Measurements from ENCODE around the gene LRRC7. TPM values are rescaled to one million over a fixed set of nuclear protein-coding genes. Genes with fewer than 3 reads are reported as not detected.
"Not testable (repeated sequence)": the region's sequence is repeated elsewhere in the genome, so short reads cannot be mapped to it uniquely, and the experiment has no call there.

The LRRC7 gene
- total RNA-seq, 2 experiments from 2014 or later: 0.14 TPM; not detected in 1

GRCh38 chr1:70044832-70045231 lies 477.1 kb downstream of the LRRC7 start:
- Mint-ChIP-seq H3K4me3 (no peak overlapping the region), H3K4me1 (no peaks in the 10 kb centered on the region), H3K27ac (no peak overlapping the region), H3K36me3 (no peaks in the 10 kb centered on the region), H3K9me3 (no peaks in the 10 kb centered on the region), H3K27me3 (peaks cover 4% of the 10 kb centered on the region)
- DNase-seq: no peak

GRCh38 chr1:70045581-70045980 lies 477.9 kb downstream of the LRRC7 start:
- not testable (repeated sequence) for H3K27ac Mint-ChIP-seq, H3K27me3 Mint-ChIP-seq, H3K4me1 Mint-ChIP-seq, DNase-seq, H3K9me3 Mint-ChIP-seq, H3K36me3 Mint-ChIP-seq, H3K4me3 Mint-ChIP-seq

- H3K27ac Mint-ChIP-seq: no peak overlapping the region
- no peak for DNase-seq
- H3K36me3 Mint-ChIP-seq: no peaks in the 10 kb centered on the region
- no peaks in the 10 kb centered on the region for H3K4me1 Mint-ChIP-seq
- H3K9me3 Mint-ChIP-seq: no peaks in the 10 kb centered on the region
- H3K4me3 Mint-ChIP-seq: no peak overlapping the region
- peaks cover 4% of the 10 kb centered on the region for H3K27me3 Mint-ChIP-seq
Measured at GRCh38 chr1:70048336-70049094, 480.8 kb downstream of the LRRC7 start.

GRCh38 chr1:70051926-70052325 lies 484.2 kb downstream of the LRRC7 start:
- DNase-seq: no peak
- H3K4me1 Mint-ChIP-seq: no peaks in the 10 kb centered on the region
- H3K36me3 Mint-ChIP-seq: no peaks in the 10 kb centered on the region
- no peak overlapping the region for H3K27ac Mint-ChIP-seq
- no peaks in the 10 kb centered on the region for H3K27me3 Mint-ChIP-seq
- no peak overlapping the region for H3K4me3 Mint-ChIP-seq
- no peaks in the 10 kb centered on the region for H3K9me3 Mint-ChIP-seq

- no peaks in the 10 kb centered on the region for H3K4me1 Mint-ChIP-seq
- no peak overlapping the region for H3K27ac Mint-ChIP-seq
- no peaks in the 10 kb centered on the region for H3K27me3 Mint-ChIP-seq
- H3K4me3 Mint-ChIP-seq: no peak overlapping the region
- H3K9me3 Mint-ChIP-seq: no peaks in the 10 kb centered on the region
- H3K36me3 Mint-ChIP-seq: no peaks in the 10 kb centered on the region
- no peak for DNase-seq
Measured at GRCh38 chr1:70057500-70057899, 489.8 kb downstream of the LRRC7 start.

- no peaks in the 10 kb centered on the region for H3K36me3 Mint-ChIP-seq
- DNase-seq: no peak
Measured at GRCh38 chr1:70061231-70061630, 493.5 kb downstream of the LRRC7 start.

GRCh38 chr1:70063861-70064260 lies 496.1 kb downstream of the LRRC7 start:
- no peak for DNase-seq
- Mint-ChIP-seq H3K9me3 (peaks cover 1% of the 10 kb centered on the region), H3K36me3 (no peaks in the 10 kb centered on the region), H3K27ac (no peak overlapping the region), H3K4me1 (no peaks in the 10 kb centered on the region), H3K4me3 (no peak overlapping the region), H3K27me3 (no peaks in the 10 kb centered on the region)

More at GRCh38 chr1:70061231-70061630, 493.5 kb downstream of the LRRC7 start:
- no peak overlapping the region for H3K27ac Mint-ChIP-seq
- no peaks in the 10 kb centered on the region for H3K27me3 Mint-ChIP-seq
- no peaks in the 10 kb centered on the region for H3K9me3 Mint-ChIP-seq
- no peak overlapping the region for H3K4me3 Mint-ChIP-seq
- no peaks in the 10 kb centered on the region for H3K4me1 Mint-ChIP-seq

GRCh38 chr1:70066711-70067110 lies 499.0 kb downstream of the LRRC7 start:
- H3K9me3 Mint-ChIP-seq: peaks cover 1% of the 10 kb centered on the region
- no peaks in the 10 kb centered on the region for H3K27me3 Mint-ChIP-seq
- no peaks in the 10 kb centered on the region for H3K4me1 Mint-ChIP-seq
- H3K27ac Mint-ChIP-seq: no peak overlapping the region
- DNase-seq: no peak
- H3K36me3 Mint-ChIP-seq: no peaks in the 10 kb centered on the region
- H3K4me3 Mint-ChIP-seq: no peak overlapping the region

- Mint-ChIP-seq H3K27ac (no peak overlapping the region), H3K27me3 (no peaks in the 10 kb centered on the region), H3K4me3 (no peak overlapping the region), H3K4me1 (no peaks in the 10 kb centered on the region), H3K36me3 (no peaks in the 10 kb centered on the region), H3K9me3 (peaks cover 1% of the 10 kb centered on the region)
- no peak for DNase-seq
Measured at GRCh38 chr1:70071601-70072000, 503.9 kb downstream of the LRRC7 start.

GRCh38 chr1:70072231-70072751 lies 504.6 kb downstream of the LRRC7 start:
- H3K9me3 Mint-ChIP-seq: peaks cover 1% of the 10 kb centered on the region
- H3K4me1 Mint-ChIP-seq: no peaks in the 10 kb centered on the region
- H3K27me3 Mint-ChIP-seq: no peaks in the 10 kb centered on the region

GRCh38 chr1:70075761-70076160 lies 508.0 kb downstream of the LRRC7 start:
- no peaks in the 10 kb centered on the region for H3K27me3 Mint-ChIP-seq
- no peaks in the 10 kb centered on the region for H3K36me3 Mint-ChIP-seq
- DNase-seq: no peak
- no peaks in the 10 kb centered on the region for H3K9me3 Mint-ChIP-seq
- no peak overlapping the region for H3K27ac Mint-ChIP-seq
- H3K4me3 Mint-ChIP-seq: no peak overlapping the region
- no peaks in the 10 kb centered on the region for H3K4me1 Mint-ChIP-seq

More at GRCh38 chr1:70072231-70072751, 504.6 kb downstream of the LRRC7 start:
- Mint-ChIP-seq H3K4me3 (no peak overlapping the region), H3K36me3 (no peaks in the 10 kb centered on the region), H3K27ac (no peak overlapping the region)
- DNase-seq: no peak

GRCh38 chr1:70077066-70077465 lies 509.3 kb downstream of the LRRC7 start:
- no peaks in the 10 kb centered on the region for H3K36me3 Mint-ChIP-seq
- H3K4me3 Mint-ChIP-seq: no peak overlapping the region
- no peak overlapping the region for H3K27ac Mint-ChIP-seq
- no peaks in the 10 kb centered on the region for H3K4me1 Mint-ChIP-seq
- H3K27me3 Mint-ChIP-seq: no peaks in the 10 kb centered on the region
- DNase-seq: no peak
- H3K9me3 Mint-ChIP-seq: no peaks in the 10 kb centered on the region

GRCh38 chr1:70079546-70079945 lies 511.8 kb downstream of the LRRC7 start:
- H3K4me3 Mint-ChIP-seq: no peak overlapping the region
- no peaks in the 10 kb centered on the region for H3K36me3 Mint-ChIP-seq
- no peaks in the 10 kb centered on the region for H3K27me3 Mint-ChIP-seq
- DNase-seq: no peak
- H3K9me3 Mint-ChIP-seq: peaks cover 4% of the 10 kb centered on the region
- H3K27ac Mint-ChIP-seq: no peak overlapping the region
- H3K4me1 Mint-ChIP-seq: no peaks in the 10 kb centered on the region

GRCh38 chr1:70083519-70083918 lies 515.8 kb downstream of the LRRC7 start:
- Mint-ChIP-seq H3K36me3 (no peaks in the 10 kb centered on the region), H3K4me3 (no peak overlapping the region), H3K27me3 (peaks cover under 1% of the 10 kb centered on the region), H3K27ac (no peak overlapping the region), H3K9me3 (peaks cover 4% of the 10 kb centered on the region), H3K4me1 (no peaks in the 10 kb centered on the region)
- DNase-seq: no peak

GRCh38 chr1:70084314-70084915 lies 516.7 kb downstream of the LRRC7 start:
- Mint-ChIP-seq H3K36me3 (no peaks in the 10 kb centered on the region), H3K27ac (no peak overlapping the region), H3K4me3 (no peak overlapping the region), H3K27me3 (peaks cover 6% of the 10 kb centered on the region), H3K9me3 (peaks cover 4% of the 10 kb centered on the region), H3K4me1 (no peaks in the 10 kb centered on the region)
- DNase-seq: no peak

- peaks cover 8% of the 10 kb centered on the region for H3K27me3 Mint-ChIP-seq
- no peak overlapping the region for H3K4me3 Mint-ChIP-seq
- H3K27ac Mint-ChIP-seq: no peak overlapping the region
- no peaks in the 10 kb centered on the region for H3K36me3 Mint-ChIP-seq
- no peaks in the 10 kb centered on the region for H3K4me1 Mint-ChIP-seq
- no peak for DNase-seq
- H3K9me3 Mint-ChIP-seq: peaks cover 4% of the 10 kb centered on the region
Measured at GRCh38 chr1:70085521-70085920, 517.8 kb downstream of the LRRC7 start.

All from activated naive CD8-positive, alpha-beta T cell treated with anti-CD3 and anti-CD28 coated beads for 36 hours (primary cell).